Epithelial cell of proximal tubule (primary cell): Measurements from ENCODE around the gene RABL6. TPM values are rescaled to one million over a fixed set of nuclear protein-coding genes. Genes with fewer than 3 reads are reported as not detected.
"Not testable (repeated sequence)": the region's sequence is repeated elsewhere in the genome, so short reads cannot be mapped to it uniquely, and the experiment has no call there.

ENCODE experiments used
- DNase-seq: peaks from one replicate; pipeline ENCODE4 v3.0.0-alpha.2; 2011; ENCODE audit warnings: low read depth
- H3K4me3 ChIP-seq: 2 replicates; pipeline ENCODE4 v1.5.1; 2011; ENCODE audit warnings: low read depth, mild to moderate bottlenecking, low read length
- CTCF ChIP-seq: conservative IDR thresholded peaks from 2 replicates; pipeline ENCODE4 v1.5.1; 2012; ENCODE audit warnings: low read depth, mild to moderate bottlenecking, low read length
- total RNA-seq: library from RNA; depleted of rRNA; stranded (reverse); fragments of >200 nt; gene quantifications from 2 replicates; pipeline ENCODE4 v1.2.3, GENCODE V29; 2015

The RABL6 gene
- total RNA-seq, 1 donor from 2014 or later, result 114 TPM

- H3K4me3 ChIP-seq, result no peak overlapping the region
- DNase-seq, result no peak
- TF ChIP-seq CTCF, result no peak
These were observed 27.6 kb downstream of the RABL6 start for GRCh38 chr9:136835162-136835931.

- no peak overlapping the region for H3K4me3 ChIP-seq
- no peak for TF ChIP-seq CTCF
- no peak for DNase-seq
These were observed 28.5 kb downstream of the RABL6 start for GRCh38 chr9:136835932-136836904.

GRCh38 chr9:136837146-136837855 lies 29.6 kb downstream of the RABL6 start:
- no peak overlapping the region for H3K4me3 ChIP-seq
- DNase-seq, result no peak
- no peak for TF ChIP-seq CTCF

- not testable (repeated sequence) for DNase-seq, H3K4me3 ChIP-seq
These were observed 30.1 kb downstream of the RABL6 start for GRCh38 chr9:136837856-136838277.

GRCh38 chr9:136838314-136839228 lies 30.8 kb downstream of the RABL6 start:
- no peak overlapping the region for H3K4me3 ChIP-seq
- no peak for TF ChIP-seq CTCF
- no peak for DNase-seq

- no peak for TF ChIP-seq CTCF
- no peak for DNase-seq
- no peak overlapping the region for H3K4me3 ChIP-seq
These were observed 31.7 kb downstream of the RABL6 start for GRCh38 chr9:136839229-136840139.
